ENCODE measurements around the gene TRAPPC3L.

Gene TRAPPC3L

GRCh38 chr6:116461932-116462885 lies 83.3 kb downstream of the TRAPPC3L start:
- Histone ChIP-seq H3K4me3 (ENCODE audit: low read length) (no peak overlapping the region), H3K9ac (ENCODE audit: low read length) (no peak overlapping the region), H3K79me2 (ENCODE audit: low read length) (no peaks in the 10 kb centered on the region), H2AFZ (ENCODE audit: low read depth, low read length) (no peak overlapping the region), H3K9me3 (ENCODE audit: insufficient read depth, low read length) (no peaks in the 10 kb centered on the region), H3K27me3 (ENCODE audit: low read depth, low read length) (no peaks in the 10 kb centered on the region), H3K4me1 (ENCODE audit: low read length) (peaks cover 25% of the 10 kb centered on the region), H3K27ac (ENCODE audit: low read length) (no peak overlapping the region), H3K4me2 (ENCODE audit: low read length) (no peak overlapping the region), H4K20me1 (ENCODE audit: insufficient read depth, low read length) (no peaks in the 10 kb centered on the region), H3K36me3 (replicated peaks; ENCODE audit: low read depth, low read length) (no peaks in the 10 kb centered on the region)
- TF ChIP-seq CTCF (IDR thresholded peaks at IDR 0.05; ENCODE audit: low read depth, low read length): no peak
- no peak for TF ChIP-seq EZH2phosphoT487 (IDR thresholded peaks at IDR 0.05; ENCODE audit: low read depth)

- no peak within 1 kb of the TSS for H3K27ac ChIP-seq (ENCODE audit: low read length)
- H3K4me2 ChIP-seq (ENCODE audit: low read length): no peak within 1 kb of the TSS
- no peaks in the 10 kb centered on the region for H3K79me2 ChIP-seq (ENCODE audit: low read length)
- H3K4me1 ChIP-seq (ENCODE audit: low read length): peaks cover 25% of the 10 kb centered on the region
- TF ChIP-seq EZH2phosphoT487 (IDR thresholded peaks at IDR 0.05; ENCODE audit: low read depth): no peak
- TF ChIP-seq CTCF (IDR thresholded peaks at IDR 0.05; ENCODE audit: low read depth, low read length): no peak
- no peaks in the 10 kb centered on the region for H4K20me1 ChIP-seq (ENCODE audit: insufficient read depth, low read length)
- H3K27me3 ChIP-seq (ENCODE audit: low read depth, low read length): no peaks in the 10 kb centered on the region
- H3K36me3 ChIP-seq (replicated peaks; ENCODE audit: low read depth, low read length): no peaks in the 10 kb centered on the region
- no peak within 1 kb of the TSS for H2AFZ ChIP-seq (ENCODE audit: low read depth, low read length)
- no peaks in the 10 kb centered on the region for H3K9me3 ChIP-seq (ENCODE audit: insufficient read depth, low read length)
- H3K4me3 ChIP-seq (ENCODE audit: low read length): no peak within 1 kb of the TSS
- no peak within 1 kb of the TSS for H3K9ac ChIP-seq (ENCODE audit: low read length)
These were observed 84.1 kb downstream of the TRAPPC3L start, which contains the start of gene CALHM6 for GRCh38 chr6:116461331-116461931. Gene CALHM6, plus strand, starts transcription at chr6:116461375. Its CDS starts 555 bp downstream, at chr6:116461930.

GRCh38 chr6:116459927-116460326 lies 85.6 kb downstream of the TRAPPC3L start:
- Histone ChIP-seq H3K9me3 (ENCODE audit: insufficient read depth, low read length) (no peaks in the 10 kb centered on the region), H3K36me3 (replicated peaks; ENCODE audit: low read depth, low read length) (no peaks in the 10 kb centered on the region), H3K4me2 (ENCODE audit: low read length) (no peak overlapping the region), H4K20me1 (ENCODE audit: insufficient read depth, low read length) (no peaks in the 10 kb centered on the region), H3K4me1 (ENCODE audit: low read length) (peaks cover 12% of the 10 kb centered on the region), H3K9ac (ENCODE audit: low read length) (no peak overlapping the region), H2AFZ (ENCODE audit: low read depth, low read length) (no peak overlapping the region), H3K4me3 (ENCODE audit: low read length) (no peak overlapping the region), H3K79me2 (ENCODE audit: low read length) (no peaks in the 10 kb centered on the region), H3K27ac (ENCODE audit: low read length) (no peak overlapping the region), H3K27me3 (ENCODE audit: low read depth, low read length) (no peaks in the 10 kb centered on the region)
- no peak for TF ChIP-seq EZH2phosphoT487 (IDR thresholded peaks at IDR 0.05; ENCODE audit: low read depth)
- TF ChIP-seq CTCF (IDR thresholded peaks at IDR 0.05; ENCODE audit: low read depth, low read length): no peak

GRCh38 chr6:116458264-116458663 lies 87.2 kb downstream of the TRAPPC3L start:
- TF ChIP-seq CTCF (IDR thresholded peaks at IDR 0.05; ENCODE audit: low read depth, low read length) (no peak), EZH2phosphoT487 (IDR thresholded peaks at IDR 0.05; ENCODE audit: low read depth) (no peak)
- Histone ChIP-seq H3K36me3 (replicated peaks; ENCODE audit: low read depth, low read length) (no peaks in the 10 kb centered on the region), H3K27ac (ENCODE audit: low read length) (no peak overlapping the region), H3K4me2 (ENCODE audit: low read length) (no peak overlapping the region), H2AFZ (ENCODE audit: low read depth, low read length) (no peak overlapping the region), H4K20me1 (ENCODE audit: insufficient read depth, low read length) (no peaks in the 10 kb centered on the region), H3K4me3 (ENCODE audit: low read length) (no peak overlapping the region), H3K27me3 (ENCODE audit: low read depth, low read length) (no peaks in the 10 kb centered on the region), H3K9ac (ENCODE audit: low read length) (no peak overlapping the region), H3K9me3 (ENCODE audit: insufficient read depth, low read length) (no peaks in the 10 kb centered on the region), H3K4me1 (ENCODE audit: low read length) (no peaks in the 10 kb centered on the region; the same call in 1 of the 2 replicates), H3K79me2 (ENCODE audit: low read length) (no peaks in the 10 kb centered on the region)
